Endothelial cell of umbilical vein (primary cell): Measurements from ENCODE around the gene COL8A1. TPM values are rescaled to one million over a fixed set of nuclear protein-coding genes. Genes with fewer than 3 reads are reported as not detected.
A peak's percentile ranks its signal among the peaks of the same experiment; 100 is the strongest.

Experiments used
- BruUV-seq: library from RNA; stranded (reverse); fragments of 400-500 nt; replicated peaks from 2 replicates; lab custom pipeline; 2021; lab: Mats Ljungman, UMichigan
- CTCF ChIA-PET: fragments of 300-600, 350-600 bp; sonication (Branson Sonifier 250); formaldehyde crosslinking; loops from one replicate; lab custom pipeline; 2021; ENCODE audit warnings: antibody characterized with exemption, inconsistent platforms; lab: Charles Lee
- POLR2A ChIA-PET: fragments of 300-600, 350-600 bp; sonication (Branson Sonifier 250); formaldehyde crosslinking; loops from one replicate; lab custom pipeline; 2021; ENCODE audit warnings: antibody characterized with exemption, inconsistent platforms; lab: Charles Lee
- DNase-seq: peaks from one replicate; pipeline ENCODE4 v3.0.0-alpha.2; 2011; ENCODE audit warnings: low read depth, low spot score
- FAIRE-seq: peaks from 2 replicates; lab custom pipeline; 2011; peaks lifted over from hg19 to GRCh38; lab: Jason Lieb, UNC
- H2AFZ ChIP-seq: 2 replicates; pipeline ENCODE4 v1.6.0; 2012; ENCODE audit warnings: low read depth, low read length, control low read depth, inconsistent platforms
- H3K27ac ChIP-seq: 2 replicates; pipeline ENCODE4 v1.5.1; 2011; ENCODE audit warnings: low read depth, mild to moderate bottlenecking, control low read depth, low read length, moderate library complexity; ENCODE audit not compliant: insufficient read depth
- H3K27me3 ChIP-seq, 2 experiments: 2 replicates each; pipeline versions ENCODE4 v1.6.0 to v1.6.1; 2011; ENCODE audit warnings: low read length in 2 of 2, mixed read lengths in 1 of 2; ENCODE audit not compliant: control insufficient read depth in 2 of 2, insufficient read depth in 2 of 2
- H3K36me3 ChIP-seq, 2 experiments: 2 replicates in 1 of 2; 3 replicates in 1 of 2; pipeline ENCODE4 v1.5.1; 2011; ENCODE audit warnings: low read length in 2 of 2, mild to moderate bottlenecking in 1 of 2, moderate library complexity in 1 of 2; ENCODE audit not compliant: control insufficient read depth in 2 of 2, insufficient read depth in 2 of 2; ENCODE audit errors: extremely low read depth in 1 of 2
- H3K4me1 ChIP-seq: 3 replicates; pipeline ENCODE4 v1.5.1; 2011; ENCODE audit warnings: mild to moderate bottlenecking, low read length; ENCODE audit not compliant: control insufficient read depth, insufficient read depth; ENCODE audit errors: extremely low read depth
- H3K4me2 ChIP-seq: 2 replicates; pipeline ENCODE4 v1.6.1; 2011; ENCODE audit warnings: low read length, control low read depth, mixed read lengths; ENCODE audit not compliant: insufficient read depth
- H3K4me3 ChIP-seq, 3 experiments: fragments of 200-600 bp in 1 of 3; sonication (generic), shearing (Covaris generic) in 1 of 3; replicated peaks in 1 of 3; 2 replicates each; pipeline ENCODE4 v1.5.1; 2011 to 2016; ENCODE audit warnings: control low read depth in 3 of 3, low read length in 3 of 3, mild to moderate bottlenecking in 2 of 3, inconsistent platforms in 1 of 3, low read depth in 1 of 3, moderate library complexity in 1 of 3; ENCODE audit not compliant: insufficient read depth in 1 of 3
- H3K79me2 ChIP-seq: 2 replicates; pipeline ENCODE4 v1.6.0; 2012; ENCODE audit warnings: low read length, inconsistent platforms; ENCODE audit not compliant: control insufficient read depth, insufficient read depth
- H3K9ac ChIP-seq: replicated peaks from 2 replicates; pipeline ENCODE3; 2011; ENCODE audit warnings: low read length, control low read depth; ENCODE audit not compliant: insufficient read depth; ENCODE audit errors: extremely low read depth
- H3K9me1 ChIP-seq: replicated peaks from 3 replicates; pipeline ENCODE4 v1.6.0; 2011; ENCODE audit warnings: mild to moderate bottlenecking, low read length; ENCODE audit not compliant: control insufficient read depth, insufficient read depth; ENCODE audit errors: extremely low read depth
- H3K9me3 ChIP-seq: replicated peaks from 2 replicates; pipeline ENCODE4 v1.5.1; 2012; ENCODE audit warnings: low read length, inconsistent platforms; ENCODE audit not compliant: control insufficient read depth, insufficient read depth
- H4K20me1 ChIP-seq: replicated peaks from 2 replicates; pipeline ENCODE3; 2011; ENCODE audit warnings: mild to moderate bottlenecking, low read length; ENCODE audit not compliant: control insufficient read depth, insufficient read depth; ENCODE audit errors: extremely low read depth
- CTCF ChIP-seq, 2 donors: IDR thresholded peaks; 1 replicate in 1 of 2; 2 replicates in 1 of 2; pipeline ENCODE4 v1.5.1; 2011; ENCODE audit warnings: low read length in 2 of 2, mild to moderate bottlenecking in 2 of 2, moderate library complexity in 2 of 2, control low read depth in 1 of 2, inconsistent platforms in 1 of 2, low read depth in 1 of 2; ENCODE audit not compliant: insufficient read depth in 1 of 2; ENCODE audit errors: extremely low read depth in 1 of 2
- EZH2 ChIP-seq: IDR thresholded peaks from 2 replicates; pipeline ENCODE4 v1.6.1; 2012; ENCODE audit warnings: borderline replicate concordance, low read depth, mild to moderate bottlenecking, moderate library complexity, low read length, inconsistent platforms; ENCODE audit not compliant: severe bottlenecking
- FOS ChIP-seq: IDR thresholded peaks from 2 replicates; pipeline ENCODE4 v1.6.1; 2011; ENCODE audit warnings: mild to moderate bottlenecking, low read length, moderate library complexity, borderline replicate concordance; ENCODE audit not compliant: insufficient read depth
- GATA2 ChIP-seq: IDR thresholded peaks from 2 replicates; pipeline ENCODE4 v1.7.0; 2011; ENCODE audit warnings: low read depth, mild to moderate bottlenecking, moderate library complexity, mixed read lengths, low read length; ENCODE audit not compliant: insufficient read length, insufficient read depth
- JUN ChIP-seq: IDR thresholded peaks from 2 replicates; pipeline ENCODE4 v1.6.1; 2011; ENCODE audit warnings: borderline replicate concordance, low read depth; ENCODE audit not compliant: insufficient read length, insufficient read depth
- MAX ChIP-seq: IDR thresholded peaks from 2 replicates; pipeline ENCODE4 v1.6.1; 2011; ENCODE audit not compliant: insufficient read depth, insufficient read length
- MYC ChIP-seq: IDR thresholded peaks from one replicate; pipeline ENCODE4 v1.6.1; 2011; ENCODE audit warnings: mild to moderate bottlenecking, low read depth, low read length
- POLR2AphosphoS5 ChIP-seq: IDR thresholded peaks from 2 replicates; pipeline ENCODE4 v1.6.1; 2012; ENCODE audit warnings: low read depth, mild to moderate bottlenecking, control low read depth, low read length, moderate library complexity; ENCODE audit not compliant: insufficient read depth
- dilution Hi-C: fragments of 300-500 bp; cut with MboI; formaldehyde crosslinking; loops from one replicate; pipeline ENCODE4 v1.15.0; 2019; ENCODE audit warnings: low sequenced_read_pairs; ENCODE audit not compliant: extremely low pct_ligation_motif_present
- intact Hi-C: fragments of 100-400 bp; cut with micrococcal nuclease; formaldehyde crosslinking; loops from one replicate; pipeline ENCODE4 v1.10.0; 2022
- polyA plus RNA-seq, 4 experiments: library from polyadenylated mRNA; depleted of rRNA in 3 of 4; stranded (reverse) in 3 of 4; unstranded in 1 of 4; fragments of >200 nt; gene quantifications; 2 replicates each; pipeline versions ENCODE4 v1.2.1 to v1.2.3, GENCODE V29; 2011 to 2012; ENCODE audit warnings: missing spikeins in 1 of 4
- total RNA-seq: library from RNA; stranded (reverse); gene quantifications from 2 replicates; pipeline ENCODE4 v1.2.3, GENCODE V29; 2021

Gene COL8A1
- total and polyA plus RNA-seq, 2 donors (not counting 3 experiments of a cell fraction or from before 2014, with no cell fraction given): 358 to 634 TPM

- no peak overlapping the region for H3K4me3 ChIP-seq
- ChIA-PET CTCF (interaction anchor here (0.8 to 1.7 kb wide), 4 partner anchors 13 to 64 kb away, joined by 3 to 5 read pairs (median 4); no protein-coding TSS in a partner anchor), POLR2A (no interaction called here)
- H2AFZ ChIP-seq: peak overlapping the region; percentile 26
- DNase-seq: peak; percentile 86
- peak overlapping the region; percentile 65 for H3K9ac ChIP-seq
- H3K9me1 ChIP-seq: no peaks in the 10 kb centered on the region
- peak overlapping the region; percentile 89 for H3K27ac ChIP-seq
- intact Hi-C loops: loop anchor here (5.0 kb wide), 1 partner anchor 52 kb away; no protein-coding TSS in a partner anchor
- H3K79me2 ChIP-seq: peaks cover 16% of the 10 kb centered on the region
- dilution Hi-C loops: no loop called here
- FAIRE-seq: no peak
- peaks cover 2 to 9% of the 10 kb centered on the region in 2 experiments for H3K36me3 ChIP-seq
- BruUV-seq: no TSS peak
- peaks cover 32% of the 10 kb centered on the region for H3K4me1 ChIP-seq
- H3K27me3 ChIP-seq: no peaks in the 10 kb centered on the region
- no peaks in the 10 kb centered on the region for H4K20me1 ChIP-seq
- TF ChIP-seq EZH2: no peak
- TF ChIP-seq JUN: peak; percentile 71
- peak; percentile 56 for TF ChIP-seq FOS
- no peak for TF ChIP-seq MYC
- TF ChIP-seq CTCF (IDR thresholded peaks at IDR 0.05; ENCODE audit: extremely low read depth in 1 of 2, insufficient read depth in 1 of 2, low read depth in 1 of 2, low read length in 2 of 2): no peak
- TF ChIP-seq GATA2: peak; percentile 13
- peak; percentile 42 for TF ChIP-seq MAX
- peak; percentile 47 for TF ChIP-seq POLR2AphosphoS5
- no peaks in the 10 kb centered on the region for H3K9me3 ChIP-seq
- peak overlapping the region; percentile 48 for H3K4me2 ChIP-seq
Measured at GRCh38 chr3:99700631-99701268, 62.4 kb downstream of the COL8A1 start.
